SK-N-SH (cell line): ENCODE data around the gene TRAPPC12. TPM values are rescaled to one million over a fixed set of nuclear protein-coding genes. Genes with fewer than 3 reads are reported as not detected.
A peak's percentile ranks its signal among the peaks of the same experiment; 100 is the strongest.

Experiments
- CTCF ChIA-PET: fragments of 300-600, 350-600 bp; formaldehyde crosslinking; extraction: SDS; loops from one replicate; lab custom pipeline; 2021; lab: Yijun Ruan, JAX
- POLR2A ChIA-PET: fragments of 350-600 bp; sonication (Branson Sonifier 250); formaldehyde crosslinking; extraction: SDS; loops from one replicate; lab custom pipeline; 2020; ENCODE audit warnings: antibody characterized with exemption, inconsistent platforms; lab: Yijun Ruan, JAX
- DNase-seq: peaks from one replicate; pipeline ENCODE4 v3.0.0; 2012
- H2AFZ ChIP-seq: fragments of 200-600 bp; sonication (generic); 2 replicates; pipeline ENCODE4 v1.8.1; 2016; ENCODE audit warnings: antibody characterized with exemption, mild to moderate bottlenecking, low read depth
- H3F3A ChIP-seq: fragments of 200-600 bp; sonication (generic); replicated peaks from 2 replicates; pipeline ENCODE3; 2016; ENCODE audit warnings: antibody characterized with exemption, mild to moderate bottlenecking; ENCODE audit not compliant: insufficient read depth
- H3K27ac ChIP-seq, 2 experiments: fragments of 200-500 bp in 1 of 2; fragments of 200-600 bp in 1 of 2; sonication (Bioruptor generic) in 1 of 2; sonication (generic), shearing (Covaris generic) in 1 of 2; 2 replicates each; pipeline versions ENCODE4 v1.5.1 to v1.6.1; 2014 to 2016; ENCODE audit warnings: low read depth in 2 of 2, inconsistent platforms in 1 of 2, low read length in 1 of 2, mild to moderate bottlenecking in 1 of 2, mixed read lengths in 1 of 2
- H3K27me3 ChIP-seq: fragments of 200-600 bp; sonication (generic), shearing (Covaris generic); 2 replicates; pipeline ENCODE4 v1.6.1; 2016; ENCODE audit warnings: mixed run types; ENCODE audit not compliant: insufficient read depth
- H3K36me3 ChIP-seq, 2 experiments: fragments of 200-500 bp in 1 of 2; fragments of 200-600 bp in 1 of 2; sonication (Bioruptor generic) in 1 of 2; sonication (generic) in 1 of 2; replicated peaks in 1 of 2; 2 replicates each; pipeline versions ENCODE3 to v1.5.1; 2014 to 2016; ENCODE audit warnings: low read length in 1 of 2, mild to moderate bottlenecking in 1 of 2; ENCODE audit not compliant: insufficient read depth in 2 of 2, control insufficient read depth in 1 of 2
- H3K4me1 ChIP-seq, 2 experiments: fragments of 200-500 bp in 1 of 2; fragments of 200-600 bp in 1 of 2; sonication (Bioruptor generic) in 1 of 2; sonication (generic), shearing (Covaris generic) in 1 of 2; 2 replicates each; pipeline versions ENCODE4 v1.5.1 to v1.6.1; 2014 to 2016; ENCODE audit warnings: low read depth in 1 of 2, low read length in 1 of 2, mixed run types in 1 of 2; ENCODE audit not compliant: insufficient read depth in 2 of 2, control insufficient read depth in 1 of 2
- H3K4me2 ChIP-seq: fragments of 200-600 bp; sonication (generic), shearing (Covaris generic); 2 replicates; pipeline ENCODE4 v1.6.1; 2017; ENCODE audit warnings: mixed run types
- H3K4me3 ChIP-seq, 2 experiments: fragments of 200-500 bp in 1 of 2; fragments of 200-600 bp in 1 of 2; sonication (Bioruptor generic) in 1 of 2; sonication (generic), shearing (Covaris generic) in 1 of 2; 2 replicates each; pipeline versions ENCODE4 v1.5.1 to v1.8.1; 2014 to 2016; ENCODE audit warnings: low read depth in 2 of 2, inconsistent platforms in 1 of 2, low read length in 1 of 2, mild to moderate bottlenecking in 1 of 2, mixed read lengths in 1 of 2, moderate library complexity in 1 of 2
- H3K79me2 ChIP-seq: fragments of 200-600 bp; sonication (generic); 2 replicates; pipeline ENCODE4 v1.8.1; 2017; ENCODE audit warnings: mild to moderate bottlenecking; ENCODE audit not compliant: insufficient read depth
- H3K9ac ChIP-seq: fragments of 200-600 bp; sonication (generic); 2 replicates; pipeline ENCODE4 v1.6.1; 2017; ENCODE audit warnings: mixed run types
- H3K9me2 ChIP-seq: fragments of 200-600 bp; sonication (generic); 2 replicates; pipeline ENCODE4 v1.6.1; 2017; ENCODE audit warnings: mixed run types
- H3K9me3 ChIP-seq: fragments of 200-600 bp; sonication (generic); 2 replicates; pipeline ENCODE4 v1.6.1; 2017; ENCODE audit warnings: mixed run types, mild to moderate bottlenecking, moderate library complexity
- H4K20me1 ChIP-seq: fragments of 200-600 bp; sonication (generic); 2 replicates; pipeline ENCODE4 v1.6.1; 2017; ENCODE audit warnings: mild to moderate bottlenecking, mixed run types; ENCODE audit not compliant: insufficient read depth
- CHD2 ChIP-seq: fragments of 150-350 bp; IDR thresholded peaks from 2 replicates; pipeline ENCODE4 v1.6.1; 2018; ENCODE audit warnings: low read length; ENCODE audit not compliant: partially characterized antibody
- FOSL2 ChIP-seq: IDR thresholded peaks from 2 replicates; pipeline ENCODE4 v1.4.0; 2012; ENCODE audit warnings: low read depth, mild to moderate bottlenecking, moderate library complexity, borderline replicate concordance
- FOXJ3 ChIP-seq: sonication (generic); formaldehyde crosslinking; IDR thresholded peaks from 2 replicates; pipeline ENCODE4 v1.5.1; 2020; ENCODE audit warnings: mild to moderate bottlenecking, missing genetic modification reagents
- GABPA ChIP-seq: IDR thresholded peaks from 2 replicates; pipeline ENCODE4 v1.4.0; 2012; ENCODE audit warnings: low read depth, mild to moderate bottlenecking
- IRF3 ChIP-seq: fragments of 150-350 bp; IDR thresholded peaks from 2 replicates; pipeline ENCODE4 v1.6.1; 2016; ENCODE audit warnings: mild to moderate bottlenecking, low read depth, low read length
- JUND ChIP-seq: IDR thresholded peaks from 2 replicates; pipeline ENCODE4 v1.4.0; 2012
- MXI1 ChIP-seq: IDR thresholded peaks from 2 replicates; pipeline ENCODE4 v1.6.1; 2012; ENCODE audit warnings: mild to moderate bottlenecking, low read depth, low read length, improper control_type of control experiment
- NFIC ChIP-seq: IDR thresholded peaks from 2 replicates; pipeline ENCODE4 v1.4.0; 2012; ENCODE audit warnings: borderline replicate concordance
- NRF1 ChIP-seq: IDR thresholded peaks from 2 replicates; pipeline ENCODE4 v1.6.1; 2012; ENCODE audit warnings: low read depth, mild to moderate bottlenecking, low read length
- PBX3 ChIP-seq: IDR thresholded peaks from 2 replicates; pipeline ENCODE4; 2012
- RAD21 ChIP-seq: IDR thresholded peaks from 2 replicates; pipeline ENCODE4 v1.6.1; 2012; ENCODE audit warnings: mild to moderate bottlenecking, low read length
- REST ChIP-seq: IDR thresholded peaks from 2 replicates; pipeline ENCODE4 v1.6.1; 2012; ENCODE audit warnings: mild to moderate bottlenecking, low read depth, low read length, moderate library complexity
- RFX5 ChIP-seq: IDR thresholded peaks from 2 replicates; pipeline ENCODE4 v1.6.1; 2012; ENCODE audit warnings: mild to moderate bottlenecking, improper control_type of control experiment, low read length
- RXRA ChIP-seq: IDR thresholded peaks from 2 replicates; pipeline ENCODE4 v1.4.0; 2012; ENCODE audit warnings: low read depth, mild to moderate bottlenecking, borderline replicate concordance
- SIN3A ChIP-seq: IDR thresholded peaks from 2 replicates; pipeline ENCODE4 v1.6.1; 2012; ENCODE audit warnings: low read depth, mild to moderate bottlenecking, low read length, moderate library complexity, borderline replicate concordance
- SMC3 ChIP-seq: IDR thresholded peaks from 2 replicates; pipeline ENCODE4 v1.6.1; 2012; ENCODE audit warnings: low read depth, low read length, improper control_type of control experiment
- TAF1 ChIP-seq: IDR thresholded peaks from 2 replicates; pipeline ENCODE4 v1.6.1; 2012; ENCODE audit warnings: low read depth, mild to moderate bottlenecking, low read length, moderate library complexity, borderline replicate concordance
- USF2 ChIP-seq: fragments of 150-350 bp; IDR thresholded peaks from 2 replicates; pipeline ENCODE4 v1.6.1; 2017; ENCODE audit warnings: antibody characterized with exemption, low read length, low read depth, borderline replicate concordance
- ZBTB33 ChIP-seq: IDR thresholded peaks from 2 replicates; pipeline ENCODE4 v1.4.0; 2012; ENCODE audit warnings: low read depth, borderline replicate concordance
- WGBS: methylation state at CpG from one replicate; pipeline ENCODE4 v1.1.6; 2017; ENCODE audit warnings: low lambda C conversion rate; 5-methylcytosine and 5-hydroxymethylcytosine counted together
- polyA plus RNA-seq, 3 experiments: library from polyadenylated mRNA; depleted of rRNA; stranded (reverse); fragments of >200 nt; gene quantifications; 2 replicates each; pipeline ENCODE4 v1.2.3, GENCODE V29; 2012

TRAPPC12 gene
- polyA plus RNA-seq, 1 of the 3 experiments (the other 2 are of a cell fraction), result 83.3 TPM

DNA sequence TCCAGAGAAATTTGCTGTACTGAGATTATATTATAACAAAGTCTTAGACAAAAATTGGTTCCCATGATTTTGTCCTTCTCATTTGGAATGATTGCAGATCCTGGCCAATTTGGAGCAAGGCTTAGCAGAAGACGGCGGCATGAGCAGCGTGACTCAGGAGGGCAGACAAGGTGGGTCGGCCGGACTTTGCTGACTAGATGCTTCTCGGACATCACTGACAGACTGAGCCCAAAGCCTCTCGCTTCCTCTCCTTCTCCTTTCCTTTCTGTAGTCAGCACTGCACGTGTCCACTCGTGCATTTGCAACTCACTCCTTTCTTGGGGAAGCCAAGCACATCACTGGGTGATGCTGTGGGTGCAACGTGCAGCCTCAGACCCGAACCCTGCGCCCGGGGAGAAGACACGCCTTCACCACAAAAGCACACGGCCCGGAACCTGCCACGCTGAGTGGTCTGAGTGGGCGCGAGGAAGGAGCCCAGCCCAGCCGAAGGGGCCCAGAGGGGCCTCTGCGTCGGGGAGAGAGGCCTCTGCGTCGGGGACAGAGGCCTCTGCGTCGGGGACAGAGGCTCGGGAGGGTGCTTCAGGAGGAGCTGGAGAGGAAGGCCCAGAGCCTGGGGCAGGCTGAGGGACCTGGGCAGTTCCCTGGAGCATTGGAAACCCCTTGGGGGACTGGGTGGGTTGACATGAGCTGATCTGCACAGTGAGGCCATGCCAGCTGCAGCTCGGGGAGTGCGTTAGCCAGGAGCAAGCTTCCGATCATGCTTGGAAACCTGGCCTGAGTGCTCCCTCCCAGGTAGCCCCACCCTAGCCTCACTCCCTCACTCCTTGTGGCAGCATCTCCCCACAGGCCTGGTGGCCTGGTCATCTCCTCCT lies 78.3 kb downstream of the TRAPPC12 start:
- no peaks in the 10 kb centered on the region for H4K20me1 ChIP-seq
- peak; percentile 37 for DNase-seq
- H3K9me2 ChIP-seq, result no peaks in the 10 kb centered on the region
- no peak overlapping the region for H3K9ac ChIP-seq
- H3K4me3 ChIP-seq, result no peak overlapping the region
- peaks cover 8 to 31% of the 10 kb centered on the region in 2 experiments for H3K36me3 ChIP-seq
- no peak overlapping the region for H2AFZ ChIP-seq
- peak overlapping the region in 1 of 2 experiments; percentile 18; a peak in 1 of 4 replicates for H3K27ac ChIP-seq
- ChIA-PET CTCF (interaction anchor here (0.7 to 9.4 kb wide), 10 partner anchors 9 to 1603 kb away, joined by 3 to 132 read pairs (median 6); no protein-coding TSS in a partner anchor), POLR2A (no interaction called here)
- peaks cover 0 to 22% of the 10 kb centered on the region in 2 experiments; a peak in 1 of 4 replicates for H3K4me1 ChIP-seq
- no peak for TF ChIP-seq SMC3
- no peak for TF ChIP-seq CHD2
- TF ChIP-seq USF2, result no peak
- TF ChIP-seq MXI1, result no peak
- TF ChIP-seq RXRA, result no peak
- TF ChIP-seq JUND, result no peak
- no peak for TF ChIP-seq SIN3A
- TF ChIP-seq GABPA, result no peak
- no peak for TF ChIP-seq FOSL2
- TF ChIP-seq RAD21, result no peak
- TF ChIP-seq NRF1, result no peak
- TF ChIP-seq NFIC, result no peak
- TF ChIP-seq RFX5, result no peak
- no peak for TF ChIP-seq REST
- no peak for TF ChIP-seq FOXJ3 (CRISPR knock-in tag)
- no peak for TF ChIP-seq IRF3
- TF ChIP-seq ZBTB33, result no peak
- no peak for TF ChIP-seq TAF1
- no peak for TF ChIP-seq PBX3
- H3K4me2 ChIP-seq, result no peak overlapping the region
- no peaks in the 10 kb centered on the region for H3K27me3 ChIP-seq
- no peaks in the 10 kb centered on the region for H3K79me2 ChIP-seq
- no peaks in the 10 kb centered on the region for H3F3A ChIP-seq
- no peaks in the 10 kb centered on the region for H3K9me3 ChIP-seq
- 96% methylated on average over 30 of the region's 30 CpGs for WGBS
